Body of pancreas (tissue), 4 donors: ENCODE measurements around the gene IZUMO4.

ENCODE experiments used
- POLR2A ChIP-seq, 3 donors: fragments of 450-650 bp; IDR thresholded peaks; one replicate each; pipeline ENCODE4 v1.6.1; 2016; ENCODE audit warnings: antibody characterized with exemption in 3 of 3, mild to moderate bottlenecking in 2 of 3
- TF ChIP-seq, protein P1 (sequence below), 7 experiments: fragments of 450-650 bp in 4 of 7; fragments of 200-600 bp in 3 of 7; sonication (generic) in 3 of 7; IDR thresholded peaks; one replicate each; pipeline ENCODE4 v1.5.1; 2016 to 2019; ENCODE audit warnings: antibody characterized with exemption in 7 of 7

DNA sequence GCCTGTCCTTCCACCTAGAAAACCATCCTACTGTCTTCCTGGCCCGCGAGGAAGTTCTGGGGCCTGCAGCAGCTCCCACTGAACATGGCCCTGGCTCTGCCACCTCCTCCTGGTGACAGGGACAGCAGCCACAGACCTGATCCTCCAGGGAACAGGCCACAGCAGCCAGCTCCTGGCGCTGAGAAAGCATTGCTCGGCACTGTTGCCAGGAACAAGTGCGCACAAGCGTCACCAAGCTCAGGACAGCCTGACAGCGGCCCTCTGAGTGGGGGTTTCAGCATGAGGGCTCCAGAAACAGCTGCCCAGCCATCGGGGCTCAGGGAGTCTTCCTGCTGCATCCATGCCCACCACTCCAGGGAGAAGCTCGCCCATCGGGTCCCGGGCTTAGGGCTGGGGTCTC, 32.8 kb downstream of the IZUMO4 start:
- TF ChIP-seq, protein P1, sequence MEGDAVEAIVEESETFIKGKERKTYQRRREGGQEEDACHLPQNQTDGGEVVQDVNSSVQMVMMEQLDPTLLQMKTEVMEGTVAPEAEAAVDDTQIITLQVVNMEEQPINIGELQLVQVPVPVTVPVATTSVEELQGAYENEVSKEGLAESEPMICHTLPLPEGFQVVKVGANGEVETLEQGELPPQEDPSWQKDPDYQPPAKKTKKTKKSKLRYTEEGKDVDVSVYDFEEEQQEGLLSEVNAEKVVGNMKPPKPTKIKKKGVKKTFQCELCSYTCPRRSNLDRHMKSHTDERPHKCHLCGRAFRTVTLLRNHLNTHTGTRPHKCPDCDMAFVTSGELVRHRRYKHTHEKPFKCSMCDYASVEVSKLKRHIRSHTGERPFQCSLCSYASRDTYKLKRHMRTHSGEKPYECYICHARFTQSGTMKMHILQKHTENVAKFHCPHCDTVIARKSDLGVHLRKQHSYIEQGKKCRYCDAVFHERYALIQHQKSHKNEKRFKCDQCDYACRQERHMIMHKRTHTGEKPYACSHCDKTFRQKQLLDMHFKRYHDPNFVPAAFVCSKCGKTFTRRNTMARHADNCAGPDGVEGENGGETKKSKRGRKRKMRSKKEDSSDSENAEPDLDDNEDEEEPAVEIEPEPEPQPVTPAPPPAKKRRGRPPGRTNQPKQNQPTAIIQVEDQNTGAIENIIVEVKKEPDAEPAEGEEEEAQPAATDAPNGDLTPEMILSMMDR (IDR thresholded peaks at IDR 0.05) = no peak
- no peak for TF ChIP-seq POLR2A (IDR thresholded peaks at IDR 0.05)
